ENCODE data around the gene AGPAT4. TPM values are rescaled to one million over a fixed set of nuclear protein-coding genes. Genes with fewer than 3 reads are reported as not detected.

AGPAT4 gene
- total and polyA plus RNA-seq, 7 donors: under 0.01 to 16.6 (median 6.9) TPM

GRCh38 chr6:161101517-161101916 is 172.3 kb downstream of the AGPAT4 start:
- peaks cover 5 to 90% (median 22%) of the 10 kb centered on the region in 4 donors for H3K36me3 ChIP-seq
- no peaks in the 10 kb centered on the region for H3K9me3 ChIP-seq
- H3K27ac ChIP-seq: no peak overlapping the region
- WGBS, 2 donors: 91 to 95% methylated on average over 7 of the region's 7 CpGs
- H3K4me1 ChIP-seq: no peaks in the 10 kb centered on the region
- no peak overlapping the region for H3K4me3 ChIP-seq
- TF ChIP-seq EP300 (IDR thresholded peaks at IDR 0.05) (no peak), POLR2AphosphoS5 (IDR thresholded peaks at IDR 0.05) (no peak)
- H3K27me3 ChIP-seq: no peaks in the 10 kb centered on the region
- no peak for DNase-seq
- intact Hi-C loops (cut with DNase I): loop anchor here (10.0 kb wide), 1 partner anchor 273 kb away; no protein-coding TSS in a partner anchor

DNA sequence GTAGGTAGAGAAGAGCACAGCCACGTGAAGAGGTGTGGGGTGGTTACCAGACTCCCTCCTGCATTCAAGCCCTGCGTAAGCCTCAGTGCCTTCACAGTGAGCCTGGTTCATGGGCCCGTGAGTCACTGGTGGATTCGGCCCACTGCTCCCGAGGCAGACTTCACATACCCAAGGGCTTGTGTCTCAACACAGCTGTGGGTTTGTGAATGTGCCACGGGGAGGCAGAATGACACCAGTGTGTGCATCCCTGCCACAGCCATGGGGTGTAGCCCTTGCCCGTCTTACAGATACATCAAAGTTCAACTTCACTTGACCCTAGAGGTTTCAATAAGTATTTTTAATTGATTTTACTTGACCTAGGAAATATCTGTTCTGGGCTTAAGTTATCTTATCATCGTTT is 173.8 kb downstream of the AGPAT4 start:
- no peak overlapping the region for H3K4me3 ChIP-seq
- no peak overlapping the region for H3K27ac ChIP-seq
- 91 to 94% methylated on average over 8 of the region's 8 CpGs for WGBS, 2 donors
- TF ChIP-seq POLR2AphosphoS5 (IDR thresholded peaks at IDR 0.05): no peak
- peaks cover 5 to 86% (median 22%) of the 10 kb centered on the region in 4 donors for H3K36me3 ChIP-seq
- H3K9me3 ChIP-seq: no peaks in the 10 kb centered on the region
- no peaks in the 10 kb centered on the region for H3K4me1 ChIP-seq
- intact Hi-C loops (cut with DNase I): loop anchor here (10.0 kb wide), 1 partner anchor 275 kb away; no protein-coding TSS in a partner anchor
- no peak for DNase-seq
- no peaks in the 10 kb centered on the region for H3K27me3 ChIP-seq

- no peak for DNase-seq
- TF ChIP-seq POLR2A (IDR thresholded peaks at IDR 0.05): no peak
- TF ChIP-seq EP300 (IDR thresholded peaks at IDR 0.05): no peak
- TF ChIP-seq POLR2AphosphoS5 (IDR thresholded peaks at IDR 0.05): no peak
- TF ChIP-seq, protein P1, sequence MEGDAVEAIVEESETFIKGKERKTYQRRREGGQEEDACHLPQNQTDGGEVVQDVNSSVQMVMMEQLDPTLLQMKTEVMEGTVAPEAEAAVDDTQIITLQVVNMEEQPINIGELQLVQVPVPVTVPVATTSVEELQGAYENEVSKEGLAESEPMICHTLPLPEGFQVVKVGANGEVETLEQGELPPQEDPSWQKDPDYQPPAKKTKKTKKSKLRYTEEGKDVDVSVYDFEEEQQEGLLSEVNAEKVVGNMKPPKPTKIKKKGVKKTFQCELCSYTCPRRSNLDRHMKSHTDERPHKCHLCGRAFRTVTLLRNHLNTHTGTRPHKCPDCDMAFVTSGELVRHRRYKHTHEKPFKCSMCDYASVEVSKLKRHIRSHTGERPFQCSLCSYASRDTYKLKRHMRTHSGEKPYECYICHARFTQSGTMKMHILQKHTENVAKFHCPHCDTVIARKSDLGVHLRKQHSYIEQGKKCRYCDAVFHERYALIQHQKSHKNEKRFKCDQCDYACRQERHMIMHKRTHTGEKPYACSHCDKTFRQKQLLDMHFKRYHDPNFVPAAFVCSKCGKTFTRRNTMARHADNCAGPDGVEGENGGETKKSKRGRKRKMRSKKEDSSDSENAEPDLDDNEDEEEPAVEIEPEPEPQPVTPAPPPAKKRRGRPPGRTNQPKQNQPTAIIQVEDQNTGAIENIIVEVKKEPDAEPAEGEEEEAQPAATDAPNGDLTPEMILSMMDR (IDR thresholded peaks at IDR 0.05): no peak
- no peaks in the 10 kb centered on the region for H3K27me3 ChIP-seq
- peaks cover 0 to 12% (median 4%) of the 10 kb centered on the region in 4 donors for H3K4me1 ChIP-seq
- H3K4me3 ChIP-seq: no peak overlapping the region
- no peaks in the 10 kb centered on the region for H3K9me3 ChIP-seq
- intact Hi-C loops (cut with DNase I): loop anchor here (10.0 kb wide), 1 partner anchor 161 kb away; no protein-coding TSS in a partner anchor
- H3K27ac ChIP-seq: no peak overlapping the region
- peaks cover 0 to 90% (median 26%) of the 10 kb centered on the region in 4 donors for H3K36me3 ChIP-seq
These were observed 177.9 kb downstream of the AGPAT4 start for GRCh38 chr6:161095916-161096315.

DNA sequence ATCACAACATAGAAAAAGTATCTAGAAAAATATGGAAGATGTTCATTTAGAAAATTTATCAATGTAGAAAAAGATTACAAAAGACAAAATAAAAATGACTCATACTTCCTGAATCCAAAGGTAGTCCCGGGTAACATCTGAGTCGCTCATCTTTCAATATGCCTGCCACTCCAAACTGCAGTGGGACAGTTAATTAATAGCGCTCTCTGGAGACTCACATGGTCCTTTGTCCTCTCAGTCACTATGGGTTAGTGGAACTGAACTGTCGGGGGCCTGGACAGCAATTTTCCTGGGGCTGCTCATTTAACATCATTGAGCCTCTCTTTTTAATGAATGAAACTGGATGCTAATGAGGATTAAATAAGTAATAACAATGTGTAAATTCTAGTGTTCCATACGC is 178.9 kb downstream of the AGPAT4 start:
- no peaks in the 10 kb centered on the region for H3K9me3 ChIP-seq
- H3K27ac ChIP-seq: no peak overlapping the region
- H3K4me1 ChIP-seq: peaks cover 0 to 12% (median 4%) of the 10 kb centered on the region in 4 donors
- TF ChIP-seq POLR2AphosphoS5 (IDR thresholded peaks at IDR 0.05) (no peak), EP300 (IDR thresholded peaks at IDR 0.05) (no peak), POLR2A (IDR thresholded peaks at IDR 0.05) (no peak)
- TF ChIP-seq, protein P1 (IDR thresholded peaks at IDR 0.05): no peak
- H3K36me3 ChIP-seq: peaks cover 0 to 90% (median 22%) of the 10 kb centered on the region in 4 donors
- no peak overlapping the region for H3K4me3 ChIP-seq
- DNase-seq: no peak
- intact Hi-C loops (cut with DNase I): loop anchor here (10.0 kb wide), 1 partner anchor 160 kb away; no protein-coding TSS in a partner anchor
- H3K27me3 ChIP-seq: no peaks in the 10 kb centered on the region
- 87 to 89% methylated on average over 5 of the region's 5 CpGs for whole genome bisulfite sequencing, 2 donors

DNA sequence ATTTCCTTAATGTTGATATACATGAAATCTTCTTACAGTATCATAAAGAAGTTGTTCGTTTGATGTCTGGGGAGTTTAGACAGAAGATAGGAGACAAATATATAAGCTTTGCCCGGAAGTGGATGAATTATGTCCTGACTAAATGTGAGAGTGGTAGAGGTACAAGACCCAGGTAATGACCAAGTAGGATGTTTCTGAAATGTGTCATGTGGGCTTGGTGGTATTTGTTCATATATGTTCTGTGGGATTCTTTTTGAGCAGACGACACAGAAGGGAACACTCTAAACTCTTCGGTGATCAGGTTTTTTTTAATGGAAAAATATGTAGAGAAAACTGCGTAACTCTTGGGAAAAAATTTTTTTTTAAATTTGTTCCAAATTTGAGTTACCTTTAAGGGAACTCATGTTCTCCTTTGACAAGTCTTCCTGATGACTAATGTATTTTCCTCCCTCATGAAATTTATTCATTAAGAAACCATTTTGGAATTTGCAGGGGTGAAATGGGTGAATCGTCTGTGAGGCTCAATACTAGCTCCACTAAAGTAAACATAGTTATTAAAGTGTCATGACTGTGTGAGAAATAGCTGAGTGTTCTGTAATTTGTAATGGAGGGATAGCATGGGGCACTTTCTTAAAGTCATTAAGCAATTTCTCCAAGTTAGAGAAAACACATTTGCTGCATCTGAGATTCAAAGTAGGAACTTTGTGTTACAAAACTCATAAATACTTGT is 181.7 kb downstream of the AGPAT4 start:
- intact Hi-C loops (cut with DNase I): loop anchor here (10.0 kb wide), 1 partner anchor 157 kb away; no protein-coding TSS in a partner anchor
- 86% methylated on average over 6 of the region's 6 CpGs for WGBS, 2 donors
- DNase-seq: no peak

More for the DNA sequence above, 181.7 kb downstream of the AGPAT4 start:
- Histone ChIP-seq H3K27ac (peak overlapping the region in 2 of 4 donors; percentile 29 to 46), H3K36me3 (peaks cover 7 to 92% (median 23%) of the 10 kb centered on the region in 4 donors), H3K4me1 (peaks cover 0 to 12% (median 4%) of the 10 kb centered on the region in 4 donors), H3K4me3 (no peak overlapping the region), H3K9me3 (no peaks in the 10 kb centered on the region), H3K27me3 (no peaks in the 10 kb centered on the region)
- no peak for TF ChIP-seq POLR2A (IDR thresholded peaks at IDR 0.05)
- peak; percentile 44 to 70 (median 50) for TF ChIP-seq POLR2AphosphoS5 (IDR thresholded peaks at IDR 0.05)
- TF ChIP-seq, protein P1 (IDR thresholded peaks at IDR 0.05): no peak
- peak in 1 of 4 donors; percentile 14 for TF ChIP-seq EP300 (IDR thresholded peaks at IDR 0.05)
